Suppressor macrophage treated with lipopolysaccharide for 1 hour (primary cell): ENCODE results near the gene CPD.
"Not testable (repeated sequence)": the region's sequence is repeated elsewhere in the genome, so short reads cannot be mapped to it uniquely, and the experiment has no call there.

Experiments used
- DNase-seq, 3 donors: peaks; one replicate each; pipeline ENCODE4 v3.0.0-alpha.2; 2020 to 2022

Gene CPD

GRCh38 chr17:30388321-30389179, 9.8 kb downstream of the CPD start:
- DNase-seq, result no peak

GRCh38 chr17:30389756-30390300, 11.1 kb downstream of the CPD start:
- DNase-seq, result peak; percentile 63 to 85 (median 83)

GRCh38 chr17:30391534-30391933, 12.8 kb downstream of the CPD start:
- no peak for DNase-seq

- DNase-seq, result no peak
These were observed 14.8 kb downstream of the CPD start for GRCh38 chr17:30393491-30393890.

GRCh38 chr17:30393911-30394867, 15.5 kb downstream of the CPD start:
- no peak for DNase-seq

- no peak for DNase-seq
These were observed 16.8 kb downstream of the CPD start for GRCh38 chr17:30395398-30396022.

GRCh38 chr17:30396129-30396528, 17.4 kb downstream of the CPD start:
- DNase-seq, result no peak

GRCh38 chr17:30396612-30397011, 17.9 kb downstream of the CPD start:
- no peak for DNase-seq

- no peak for DNase-seq
These were observed 19.8 kb downstream of the CPD start for GRCh38 chr17:30398328-30399041.

GRCh38 chr17:30401097-30401496, 22.4 kb downstream of the CPD start:
- no peak for DNase-seq

- DNase-seq, result no peak
These were observed 26.4 kb downstream of the CPD start for GRCh38 chr17:30405161-30405560.

- DNase-seq, result not testable (repeated sequence)
These were observed 31.9 kb downstream of the CPD start for GRCh38 chr17:30410627-30411026.

- DNase-seq, result not testable (repeated sequence)
These were observed 33.3 kb downstream of the CPD start for GRCh38 chr17:30412008-30412496.

GRCh38 chr17:30413109-30413508, 34.4 kb downstream of the CPD start:
- no peak for DNase-seq

GRCh38 chr17:30414486-30414885, 35.8 kb downstream of the CPD start:
- DNase-seq, result no peak

GRCh38 chr17:30415491-30415890, 36.8 kb downstream of the CPD start:
- DNase-seq, result no peak

GRCh38 chr17:30418070-30418469, 39.3 kb downstream of the CPD start:
- peak in 2 of 3 donors; percentile 6 to 7 for DNase-seq

GRCh38 chr17:30421592-30421991, 42.9 kb downstream of the CPD start:
- no peak for DNase-seq

GRCh38 chr17:30422171-30422570, 43.4 kb downstream of the CPD start:
- DNase-seq, result no peak

GRCh38 chr17:30424471-30424870, 45.7 kb downstream of the CPD start:
- no peak for DNase-seq

- DNase-seq, result no peak
These were observed 47.6 kb downstream of the CPD start for GRCh38 chr17:30426292-30426691.

GRCh38 chr17:30427611-30428010, 48.9 kb downstream of the CPD start:
- no peak for DNase-seq
